A549 treated with Mapracorat at 1 μM for 4 hours (cell line): ENCODE results near the gene STKLD1. TPM values are rescaled to one million over a fixed set of nuclear protein-coding genes. Genes with fewer than 3 reads are reported as not detected.

Experiments used
- total RNA-seq: library from RNA; stranded (reverse); fragments of 200-300 nt; extraction: Qiagen RNA extraction; gene quantifications from 5 replicates; pipeline ENCODE4 v1.2.3, GENCODE V29; 2022

The STKLD1 gene
- total RNA-seq, result 0.90 to 1.7 TPM (median 1.1 TPM) in 5 replicates

DNA sequence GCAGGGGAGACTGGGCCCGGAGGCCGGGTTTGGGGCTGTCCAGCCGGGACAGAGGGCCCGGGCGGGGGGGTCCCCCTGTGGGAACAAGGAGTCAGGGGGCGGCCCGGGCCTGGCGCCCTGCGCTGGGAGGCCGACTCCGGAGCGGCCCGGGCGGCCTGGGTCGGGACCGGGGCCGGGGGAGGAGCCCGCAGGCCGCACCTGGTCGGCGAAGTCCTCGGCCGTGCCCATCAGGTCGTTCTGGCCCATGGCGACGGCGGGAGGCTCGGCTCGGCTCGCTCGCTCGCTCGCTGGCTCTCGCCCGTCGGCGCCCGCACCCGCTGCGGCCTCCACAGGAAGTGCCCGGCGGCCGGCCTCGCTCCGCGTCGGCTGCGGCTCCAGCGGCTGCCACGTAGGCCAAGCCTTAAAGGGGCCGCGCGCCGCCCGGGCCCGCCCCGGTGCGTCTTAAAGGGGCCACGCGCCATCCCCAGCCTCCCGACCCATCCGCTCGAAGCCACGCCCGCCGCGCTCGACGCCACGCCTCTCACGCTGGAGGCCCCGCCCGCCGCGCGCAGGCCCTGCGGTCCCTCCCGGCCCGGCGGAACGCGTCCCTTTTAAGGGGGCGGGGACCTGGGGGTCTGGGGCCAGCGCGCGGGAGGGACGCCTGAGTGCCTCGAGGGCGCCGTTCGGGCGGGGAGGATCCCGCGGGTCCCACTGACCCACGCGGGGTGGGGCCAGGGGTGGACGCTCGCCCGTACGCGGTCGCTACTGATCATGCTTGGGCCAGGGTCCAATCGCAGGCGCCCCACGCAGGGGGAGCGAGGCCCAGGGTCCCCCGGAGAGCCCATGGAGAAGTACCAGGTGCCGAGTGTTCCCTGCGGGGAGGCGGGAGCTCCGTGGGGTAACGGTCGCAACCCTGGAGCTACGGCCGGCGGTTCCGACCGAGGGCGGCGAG is at the start of gene STKLD1, which contains the start of gene SURF4:
Gene STKLD1 (plus strand): TSS at position 643 of the 931 bp plus-strand sequence. CDS start 108 bp downstream, at position 751.
Gene SURF4 (minus strand): TSS at position 337 of the 931 bp plus-strand sequence. CDS start 91 bp downstream, at position 246.

GRCh38 chr9:133335924-133336811 is 40.0 kb upstream of the STKLD1 start, which contains the start of gene SURF6:
SURF6 (minus strand) TSS chr9:133336188; CDS start chr9:133336132, 56 bp downstream.

DNA sequence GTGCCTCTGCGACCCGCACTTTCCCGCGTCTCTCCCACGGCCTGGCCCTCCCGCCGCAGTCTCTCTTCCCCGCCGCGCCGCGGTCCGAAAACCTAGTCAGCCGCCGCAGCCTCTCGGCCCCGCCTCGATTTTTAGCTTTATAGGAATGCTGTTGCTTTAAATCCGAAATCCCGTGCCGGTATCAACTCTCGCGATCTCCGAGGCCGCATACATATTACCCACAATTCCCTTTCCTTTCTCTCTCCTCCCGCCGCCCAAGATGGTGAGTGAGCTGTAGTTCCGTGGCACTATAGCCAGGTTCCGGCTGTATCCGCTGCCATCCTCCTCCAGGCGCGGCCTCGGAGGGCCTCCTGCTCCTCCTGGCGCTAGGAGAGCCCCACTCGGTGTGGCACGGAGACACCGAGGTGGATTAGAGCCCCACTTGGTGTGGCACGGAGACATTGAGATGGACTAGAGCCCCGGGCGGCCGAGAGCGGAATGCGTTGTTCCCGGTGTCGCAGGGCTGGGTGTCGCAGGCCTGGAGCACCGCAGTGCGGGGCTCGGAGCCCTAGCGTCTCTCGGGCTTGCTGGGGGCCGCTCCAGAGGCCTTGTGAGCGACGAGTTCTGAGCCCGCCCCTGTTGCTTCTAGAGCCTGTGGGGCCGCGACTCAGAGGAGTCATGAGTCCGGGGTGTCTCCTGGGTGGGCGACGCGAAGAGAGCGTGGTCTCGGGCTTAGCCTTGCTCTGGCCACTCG is 28.0 kb upstream of the STKLD1 start, which contains the start of the genes MED22 and RPL7A:
Gene MED22 (minus strand): TSS at position 147 of the 733 bp plus-strand sequence. CDS start 1,469 bp downstream, outside the sequence.
Gene RPL7A (plus strand): TSS at position 234 of the 733 bp plus-strand sequence. CDS start 26 bp downstream, at position 260.

DNA sequence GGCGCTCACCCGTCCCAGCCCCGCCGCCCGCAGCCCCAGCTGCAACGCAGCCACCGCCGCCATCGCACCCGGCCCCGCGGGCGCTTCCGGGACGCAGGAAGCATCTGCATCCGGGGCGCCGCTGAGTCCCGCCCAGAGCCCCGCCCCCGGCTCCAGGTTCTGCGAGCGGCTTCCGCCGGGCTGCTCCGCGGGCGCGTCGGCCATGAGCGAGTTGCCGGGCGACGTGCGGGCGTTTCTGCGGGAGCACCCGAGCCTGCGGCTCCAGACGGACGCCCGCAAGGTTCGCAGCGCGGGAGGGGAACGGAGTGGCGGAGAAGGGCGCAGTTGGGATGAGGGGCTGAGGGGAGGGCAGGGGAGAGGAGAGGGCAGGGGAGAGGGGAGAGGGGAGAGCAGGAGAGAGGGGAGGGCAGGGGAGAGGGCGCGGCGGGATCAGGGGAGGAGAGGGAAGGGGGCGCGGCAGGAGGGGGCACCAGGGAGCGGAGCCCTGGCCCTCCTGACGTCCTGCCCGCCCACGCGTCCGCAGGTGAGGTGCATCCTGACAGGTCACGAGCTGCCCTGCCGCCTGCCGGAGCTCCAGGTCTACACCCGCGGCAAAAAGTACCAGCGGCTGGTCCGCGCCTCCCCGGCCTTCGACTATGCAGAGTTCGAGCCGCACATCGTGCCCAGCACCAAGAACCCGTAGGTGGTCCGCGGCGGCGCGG is 19.6 kb upstream of the STKLD1 start, which contains the start of the genes SURF1 and SURF2:
Gene SURF1 (minus strand): TSS at position 97 of the 701 bp plus-strand sequence. CDS start 34 bp downstream, at position 63.
Gene SURF2 (plus strand): TSS at position 160 of the 701 bp plus-strand sequence. CDS start 43 bp downstream, at position 203.

DNA sequence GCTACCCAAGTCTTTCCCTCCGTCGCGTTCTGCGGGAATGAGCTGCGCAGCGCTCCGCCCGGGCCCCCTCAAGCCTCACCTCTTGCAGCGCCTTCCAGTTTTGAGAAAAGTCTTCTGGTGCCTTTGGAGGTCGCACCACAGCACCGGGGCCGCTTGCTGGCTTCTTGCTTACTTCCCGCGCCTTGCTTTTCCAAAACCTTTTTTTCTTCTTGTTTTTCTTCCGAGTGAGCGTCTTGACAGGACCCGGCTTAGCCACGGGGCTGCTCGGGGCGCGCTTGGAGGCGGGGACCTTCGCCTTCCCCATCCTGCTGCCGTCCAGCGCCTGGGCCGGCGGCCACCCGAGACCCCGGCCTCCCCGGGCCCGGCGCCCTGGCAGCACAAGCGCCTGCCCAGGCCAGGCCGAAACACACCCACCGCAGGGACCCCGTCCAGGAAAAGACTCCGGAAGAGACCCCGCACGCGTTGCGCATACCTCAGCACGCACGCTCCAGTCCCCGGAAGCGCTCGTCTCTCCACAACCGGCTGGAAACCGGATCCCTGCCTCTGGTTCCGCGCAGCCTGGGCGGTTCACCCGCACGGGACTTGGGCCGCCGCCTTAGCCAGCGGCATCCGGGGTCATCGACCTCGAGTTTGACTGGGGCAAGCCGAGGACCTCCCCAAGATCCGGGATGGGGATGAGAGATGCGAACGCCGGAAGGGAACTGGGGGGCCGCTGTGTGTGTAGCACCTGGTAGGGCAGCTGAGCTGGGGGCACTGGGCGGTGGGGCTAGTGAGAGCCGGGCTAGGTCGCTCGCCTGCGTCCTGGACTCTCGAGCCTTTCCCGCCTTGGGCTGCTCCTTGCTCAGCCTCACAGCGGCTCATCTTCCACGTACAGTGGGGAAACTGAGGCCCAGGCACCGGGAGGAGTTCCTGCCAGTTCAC is 41.6 kb downstream of the STKLD1 start, which contains the start of gene REXO4:
Gene REXO4 (minus strand): TSS at position 470 of the 921 bp plus-strand sequence. CDS start 166 bp downstream, at position 304.

DNA sequence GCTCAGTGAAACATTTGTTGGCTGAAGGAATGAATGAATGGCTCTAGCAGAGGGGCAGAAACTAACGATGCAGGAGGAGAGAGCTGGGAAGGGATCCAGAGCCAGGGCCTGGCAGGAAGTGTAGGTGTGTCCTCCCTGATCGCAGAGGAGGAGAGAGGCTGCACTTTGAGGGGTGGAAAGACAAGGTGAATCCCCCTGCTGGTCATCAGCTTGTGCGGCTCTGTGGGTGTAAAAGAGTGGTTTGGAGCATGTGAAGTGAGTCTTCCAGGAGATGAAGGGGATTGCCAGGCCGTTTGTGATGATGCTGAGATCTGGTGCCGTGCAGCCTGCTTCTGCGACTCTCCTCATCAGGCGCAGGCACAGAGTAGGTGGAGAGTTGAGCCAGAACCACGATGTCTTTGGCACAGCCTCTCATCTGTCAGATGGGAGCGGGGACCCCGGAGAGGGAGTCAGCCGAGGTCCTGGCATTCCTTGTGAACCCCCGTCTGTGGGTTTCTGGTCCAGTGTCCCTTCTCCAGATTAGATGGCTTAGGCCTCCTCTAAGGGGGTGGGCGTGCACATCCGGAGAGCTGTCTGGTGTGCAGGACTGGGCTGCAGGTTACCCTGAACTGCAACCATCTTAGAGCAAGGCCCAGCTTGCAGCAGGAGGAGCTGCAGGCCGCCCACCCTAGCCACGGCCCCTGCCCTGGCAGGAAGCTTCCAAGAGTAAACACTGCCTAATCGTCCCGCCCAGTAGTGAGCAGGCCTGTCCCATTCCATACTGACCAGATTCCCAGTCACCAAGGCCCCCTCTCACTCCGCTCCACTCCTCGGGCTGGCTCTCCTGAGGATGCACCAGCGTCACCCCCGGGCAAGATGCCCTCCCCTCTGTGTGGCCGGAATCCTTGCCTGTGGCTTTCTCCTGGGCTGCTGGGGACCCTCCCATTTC is 45.7 kb downstream of the STKLD1 start, which contains the start of gene ADAMTS13:
Gene ADAMTS13 (plus strand): TSS at position 753 of the 928 bp plus-strand sequence. CDS start 77 bp downstream, at position 830.

Other genes starting within 250 kb of the STKLD1 start
- 1.4 to 3.5 TPM (median 2.1 TPM) in 5 replicates for gene GBGT1, start 212.5 kb upstream of the STKLD1 start, total RNA-seq
- not detected in 5 replicates for gene OBP2B, start 167.1 kb upstream of the STKLD1 start, total RNA-seq
- gene ABO, start 101.2 kb upstream of the STKLD1 start, total RNA-seq, result not detected in 5 replicates
- gene SURF6, start 40.2 kb upstream of the STKLD1 start, total RNA-seq, result 19.3 to 31.1 TPM (median 26.5 TPM) in 5 replicates
- 20.7 to 33.2 TPM (median 30.3 TPM) in 5 replicates for gene MED22, start 28.2 kb upstream of the STKLD1 start, total RNA-seq
- gene RPL7A, start 28.1 kb upstream of the STKLD1 start, total RNA-seq, result 3,324 to 3,521 TPM (median 3,436 TPM) in 5 replicates
- gene SURF1, start 19.9 kb upstream of the STKLD1 start, total RNA-seq, result 37.5 to 46.5 TPM (median 44.6 TPM) in 5 replicates
- gene SURF2, start 19.8 kb upstream of the STKLD1 start, total RNA-seq, result 41.3 to 54.5 TPM (median 43.0 TPM) in 5 replicates
- gene SURF4, start 306 bp upstream of the STKLD1 start, total RNA-seq, result 176 to 200 TPM (median 199 TPM) in 5 replicates
- gene REXO4, start 41.6 kb downstream of the STKLD1 start, total RNA-seq, result 29.6 to 38.4 TPM (median 33.0 TPM) in 5 replicates
- 0.42 to 0.64 TPM (median 0.49 TPM) in 5 replicates for gene ADAMTS13, start 46.0 kb downstream of the STKLD1 start, total RNA-seq
- gene CACFD1, start 83.6 kb downstream of the STKLD1 start, total RNA-seq, result 3.4 to 4.9 TPM (median 4.8 TPM) in 5 replicates
- 13.2 to 22.2 TPM (median 21.4 TPM) in 5 replicates for gene SLC2A6, start 102.7 kb downstream of the STKLD1 start, total RNA-seq
- not detected in 5 replicates for gene MYMK, start 148.6 kb downstream of the STKLD1 start, total RNA-seq
- not detected in 5 replicates for gene ADAMTSL2, start 158.3 kb downstream of the STKLD1 start, total RNA-seq
- gene FAM163B, start 233.0 kb downstream of the STKLD1 start, total RNA-seq, result not detected in 5 replicates